GM21619 (cell line): ENCODE data around the gene RPS19BP1.

Source experiments
- ATAC-seq: cut with Tn5 transposase; IDR thresholded peaks from one replicate; pipeline ENCODE4 v1.9.1; 2021; ENCODE audit not compliant: unreplicated experiment

Gene RPS19BP1, protein sequence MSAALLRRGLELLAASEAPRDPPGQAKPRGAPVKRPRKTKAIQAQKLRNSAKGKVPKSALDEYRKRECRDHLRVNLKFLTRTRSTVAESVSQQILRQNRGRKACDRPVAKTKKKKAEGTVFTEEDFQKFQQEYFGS

DNA sequence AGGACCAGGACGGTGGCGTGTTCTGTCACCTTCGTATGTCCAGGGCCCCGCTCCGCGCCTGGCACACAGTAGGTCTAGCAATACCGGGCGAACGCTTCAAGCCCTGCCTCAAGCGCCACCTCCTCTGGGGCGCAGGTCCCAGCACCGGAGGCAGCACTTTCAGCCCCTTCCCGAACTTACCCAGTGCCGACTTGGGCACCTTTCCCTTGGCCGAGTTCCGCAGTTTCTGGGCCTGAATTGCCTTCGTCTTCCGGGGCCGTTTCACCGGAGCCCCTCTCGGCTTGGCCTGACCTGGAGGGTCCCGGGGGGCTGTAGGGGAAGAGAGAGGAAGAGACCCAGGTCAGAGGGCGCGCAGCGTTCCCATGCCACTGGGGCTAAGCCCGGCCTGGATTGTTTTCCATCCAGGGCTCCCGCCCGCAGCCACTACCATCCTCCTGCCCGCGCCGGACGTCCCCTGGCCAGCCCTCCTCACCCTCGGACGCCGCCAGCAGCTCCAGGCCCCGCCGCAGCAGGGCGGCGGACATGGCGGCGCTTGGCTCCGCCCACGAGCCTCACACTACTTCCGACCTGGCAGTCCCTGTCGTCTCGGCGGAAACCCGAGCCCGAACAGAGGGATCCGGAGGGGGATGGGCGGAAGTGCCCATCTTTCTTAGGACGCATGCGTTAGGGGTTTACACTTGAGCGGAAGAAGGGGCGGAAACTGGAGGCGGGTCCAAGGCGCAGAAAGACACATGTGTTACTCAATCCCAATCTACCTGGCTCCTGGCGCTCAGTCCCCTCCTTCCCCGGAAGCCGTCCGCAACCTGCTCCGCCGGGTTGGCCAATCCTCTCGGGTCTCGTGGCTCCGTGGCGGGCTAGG lies at the start of gene RPS19BP1:
Gene RPS19BP1 (minus strand): TSS at position 534 of the 859 bp plus-strand sequence. CDS start 10 bp downstream, at position 524.
- peak; percentile 74 for ATAC-seq

DNA sequence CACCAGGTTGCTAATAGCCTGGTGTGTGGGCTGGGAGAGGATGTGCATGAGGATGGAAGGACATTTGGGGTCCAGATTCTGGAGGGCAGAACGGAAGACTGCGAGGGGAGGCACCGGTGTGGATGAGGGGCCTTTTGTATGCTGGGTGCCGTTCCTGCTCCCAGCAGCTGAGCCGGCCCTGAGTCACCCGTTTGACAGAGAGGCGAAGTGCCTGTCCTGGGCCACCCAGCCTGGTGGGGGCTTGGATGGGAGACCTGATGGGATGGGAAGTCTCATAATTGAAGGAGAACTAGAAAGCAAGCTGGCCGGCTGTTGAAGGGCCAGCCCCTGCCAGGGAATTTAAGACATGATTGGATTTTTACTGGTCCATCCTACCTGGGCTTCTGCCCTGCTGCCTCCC lies 48.8 kb upstream of the RPS19BP1 start:
- no peak for ATAC-seq

DNA sequence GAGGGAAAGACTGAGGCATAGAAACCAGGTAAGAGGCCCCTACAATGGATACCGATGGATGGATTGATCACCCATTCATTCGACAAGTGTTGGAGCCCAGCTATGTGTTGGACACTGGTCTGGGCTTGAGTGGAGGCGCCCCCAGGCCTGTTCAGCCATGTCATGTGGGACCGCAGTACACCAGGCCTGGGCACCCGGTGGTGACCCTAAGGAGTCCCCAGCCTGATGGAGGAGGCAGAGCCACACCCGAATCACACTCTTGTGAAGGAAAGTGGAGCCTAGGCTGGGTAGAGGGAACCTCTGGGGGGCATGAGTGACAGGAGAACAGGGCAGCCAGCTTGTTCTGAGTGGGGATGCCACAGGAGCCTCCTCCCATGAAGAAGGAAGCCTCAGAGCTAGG lies 48.2 kb upstream of the RPS19BP1 start:
- no peak for ATAC-seq

DNA sequence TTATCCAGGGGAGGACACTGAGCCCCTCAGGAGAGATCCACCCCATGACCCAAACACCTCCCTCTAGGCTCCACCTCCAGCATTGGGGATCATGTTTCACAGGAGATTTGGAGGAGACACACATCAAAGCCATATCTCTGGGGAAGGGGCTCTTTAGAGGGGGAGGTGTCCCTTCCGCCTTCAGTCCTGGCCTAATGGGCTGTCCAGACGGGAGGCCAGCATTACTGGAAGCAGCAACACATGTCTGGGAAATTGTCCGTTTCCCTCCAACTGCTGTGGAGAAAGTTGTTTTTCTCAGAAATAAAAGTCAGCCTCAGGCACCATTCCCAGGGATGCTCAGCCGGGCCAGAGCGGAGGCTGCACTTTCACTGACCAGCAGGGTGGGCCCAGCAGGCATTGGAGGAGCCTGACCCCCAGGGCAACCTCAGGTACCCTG lies 47.5 kb upstream of the RPS19BP1 start:
- no peak for ATAC-seq

DNA sequence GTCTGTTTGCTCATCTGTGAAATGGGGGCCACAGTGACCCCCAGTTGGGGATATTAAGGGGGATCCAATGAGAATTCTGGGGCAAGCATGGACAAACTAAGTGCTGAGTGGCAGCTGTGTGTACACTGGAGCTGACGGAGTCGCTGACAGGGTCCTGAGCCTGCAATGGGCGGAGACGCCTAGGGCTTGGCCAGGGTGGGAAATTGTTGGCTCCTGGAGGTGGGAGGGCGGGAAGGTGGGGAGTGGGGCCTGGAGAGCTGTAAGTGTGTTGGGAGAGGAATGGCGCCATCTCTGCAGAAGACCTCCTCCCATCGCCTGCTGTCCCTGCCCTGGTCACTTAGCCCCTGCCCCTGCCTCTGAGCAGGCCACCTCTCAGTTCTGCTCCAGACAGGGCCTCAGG lies 45.4 kb upstream of the RPS19BP1 start:
- no peak for ATAC-seq

DNA sequence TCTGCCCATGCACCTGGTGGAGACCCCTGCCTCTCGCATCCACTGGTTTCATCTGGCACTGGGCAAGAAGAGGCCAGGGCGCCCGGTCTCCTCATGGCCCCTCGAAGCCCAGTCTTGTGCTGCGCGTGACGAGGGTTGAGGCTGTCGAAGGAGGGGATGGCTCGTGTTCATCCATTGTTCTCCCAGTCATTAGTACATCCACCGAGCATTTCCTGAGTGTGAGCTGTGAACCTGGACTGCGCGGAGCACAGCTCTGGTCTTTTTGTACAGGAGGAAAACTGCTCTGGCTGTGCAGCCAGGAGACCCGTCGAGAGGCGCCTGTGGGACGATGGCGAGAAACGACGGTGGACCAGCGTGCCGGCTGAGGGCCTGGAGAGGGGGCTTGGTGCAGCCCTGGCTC lies 44.8 kb upstream of the RPS19BP1 start:
- no peak for ATAC-seq

DNA sequence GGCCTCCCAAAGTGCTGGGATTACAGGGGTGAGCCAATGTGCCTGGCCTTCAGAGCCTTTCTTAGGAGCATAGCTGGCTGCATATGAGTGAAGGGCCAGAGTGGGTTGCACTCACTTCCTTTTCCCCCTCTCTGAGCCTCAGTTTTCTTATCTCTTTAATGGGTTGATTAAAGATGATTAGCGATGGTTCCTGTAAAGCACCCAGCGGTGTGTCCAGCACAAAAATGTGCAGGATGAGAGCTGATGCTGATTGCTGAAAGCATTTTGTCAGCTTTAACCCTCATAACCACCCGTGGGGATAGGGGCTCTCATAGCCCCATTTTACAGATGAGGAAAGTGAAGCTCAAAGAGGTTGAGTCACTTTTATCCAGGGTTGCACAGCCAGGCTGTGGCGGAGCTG lies 43.5 kb upstream of the RPS19BP1 start:
- ATAC-seq: no peak

DNA sequence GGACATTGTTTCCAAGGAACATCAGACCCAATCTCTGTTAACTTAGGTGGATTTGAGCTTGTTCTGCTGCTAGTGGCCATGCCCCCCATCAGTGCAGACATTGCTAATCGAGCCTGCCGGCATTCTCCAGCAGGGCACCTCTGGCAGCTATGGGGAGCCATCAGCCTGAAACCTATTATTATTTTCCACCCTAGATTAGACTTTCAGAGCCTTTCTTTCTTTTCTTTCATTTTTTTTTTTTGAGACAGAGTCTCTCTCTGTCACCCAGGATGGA lies 42.9 kb upstream of the RPS19BP1 start:
- no peak for ATAC-seq

DNA sequence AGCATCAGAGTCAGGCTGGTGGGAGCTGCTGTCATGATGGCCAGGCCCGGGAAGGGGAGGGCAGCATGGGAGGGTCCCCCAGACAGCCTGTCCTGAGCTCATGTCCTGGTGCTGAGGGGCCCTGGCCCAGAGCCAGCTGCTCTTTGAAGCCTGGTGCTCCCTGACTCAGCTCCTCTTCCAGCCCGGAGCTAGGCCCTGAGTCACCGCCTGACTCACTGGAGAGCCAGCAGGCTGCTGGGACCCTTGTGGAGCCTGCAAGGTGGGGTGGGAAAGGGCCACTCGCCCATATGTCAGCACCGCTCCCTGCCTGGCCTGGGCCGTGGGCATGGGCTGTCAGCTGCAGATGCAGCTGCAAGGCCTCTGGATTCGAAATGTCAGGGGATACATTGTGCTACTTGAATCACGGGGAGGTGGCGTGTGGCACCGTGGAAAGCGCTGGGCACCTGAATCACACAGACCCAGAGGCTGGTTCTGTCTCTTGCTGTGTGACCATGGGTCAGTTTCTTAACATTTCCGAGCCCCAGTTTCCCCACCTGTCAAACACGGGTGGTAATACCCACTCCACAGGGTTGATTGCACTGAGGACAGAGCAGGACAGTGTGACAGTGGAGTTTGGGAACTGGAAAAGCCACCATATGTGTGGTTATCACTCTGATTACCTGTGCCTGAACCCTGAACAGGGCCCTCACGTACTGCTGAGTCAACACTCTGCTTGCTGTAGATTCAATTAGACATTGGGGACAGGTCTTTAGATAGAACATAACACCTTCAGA lies 42.4 kb upstream of the RPS19BP1 start:
- ATAC-seq: no peak

DNA sequence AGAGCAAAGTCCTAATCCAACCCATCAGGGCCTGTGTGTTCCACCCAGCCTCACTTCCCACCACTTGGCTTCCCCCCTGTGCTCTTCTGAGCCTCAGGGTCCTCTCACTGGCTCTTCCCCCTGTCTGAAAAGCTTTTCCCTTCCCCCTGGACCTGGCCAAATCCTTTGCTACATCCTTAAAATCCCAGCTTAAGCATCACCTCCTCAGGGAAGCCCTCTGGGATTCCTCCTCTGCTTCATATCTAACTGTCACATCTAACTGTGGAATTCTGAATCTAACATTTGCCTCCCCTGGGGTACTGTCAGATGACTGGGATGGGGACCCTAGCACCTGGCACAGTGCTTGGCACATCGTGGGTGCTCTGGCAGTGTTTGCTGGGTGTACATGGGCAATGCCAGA lies 39.0 kb upstream of the RPS19BP1 start:
- no peak for ATAC-seq

DNA sequence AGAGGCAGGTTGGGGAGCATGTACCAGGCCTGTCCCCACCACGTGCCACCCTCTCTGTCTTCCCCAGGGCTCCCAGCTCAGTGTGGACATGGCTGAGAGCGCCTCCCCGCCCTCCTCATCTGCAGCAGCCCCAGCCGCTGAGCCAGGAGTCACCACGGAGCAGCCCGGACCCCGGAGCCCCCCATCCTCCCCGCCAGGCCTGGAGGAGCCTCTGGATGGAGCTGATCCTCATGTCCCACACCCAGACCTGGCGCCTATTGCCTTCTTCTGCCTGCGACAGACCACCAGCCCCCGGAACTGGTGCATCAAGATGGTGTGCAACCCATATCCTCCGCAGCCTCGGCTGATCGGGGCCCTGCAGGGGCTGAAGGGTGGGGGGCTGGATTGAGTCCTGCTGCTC lies 38.1 kb upstream of the RPS19BP1 start, which contains the start of gene CACNA1I:
Gene CACNA1I (plus strand): TSS at position 89 of the 400 bp plus-strand sequence. CDS start 0 bp downstream, at position 89.
- no peak for ATAC-seq

DNA sequence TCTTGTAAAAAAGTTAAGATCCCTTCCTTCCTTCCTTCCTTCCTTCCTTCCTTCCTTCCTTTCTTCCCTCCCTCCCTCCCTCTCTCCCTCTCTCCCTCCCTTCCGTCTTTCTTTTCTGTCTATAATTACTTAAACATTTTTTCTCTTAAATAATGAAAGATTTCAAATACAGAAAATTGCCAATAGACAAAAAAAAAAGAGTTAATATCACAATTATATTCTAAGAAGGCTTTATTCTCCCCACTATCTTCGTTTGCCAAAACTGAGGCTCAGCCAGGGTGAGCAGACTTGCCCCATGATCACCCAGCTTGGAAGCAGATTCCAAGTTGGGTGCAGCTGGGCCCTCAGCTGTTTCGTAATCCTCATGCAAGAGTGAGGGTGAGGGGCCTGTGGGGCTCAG lies 37.7 kb upstream of the RPS19BP1 start:
- no peak for ATAC-seq

DNA sequence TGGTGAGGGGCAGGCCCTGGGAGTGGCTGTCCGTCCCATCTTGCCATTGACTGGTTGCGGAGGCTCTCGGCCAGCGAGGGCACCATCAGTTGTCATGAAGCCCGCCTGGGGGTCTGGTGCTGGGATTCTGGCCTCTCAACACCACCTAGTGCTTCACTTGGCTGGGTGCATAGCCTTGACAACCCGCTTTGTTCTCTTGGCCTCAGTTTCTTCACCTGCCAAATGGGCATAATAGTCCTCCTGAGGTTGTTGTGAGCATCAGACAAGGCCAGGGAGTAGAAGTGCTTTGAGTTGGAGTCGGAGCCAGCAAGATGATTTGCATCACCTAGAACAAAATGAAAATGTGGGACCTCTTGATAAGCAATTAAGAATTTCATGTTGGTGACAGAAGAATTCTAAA lies 36.5 kb upstream of the RPS19BP1 start:
- ATAC-seq: no peak

DNA sequence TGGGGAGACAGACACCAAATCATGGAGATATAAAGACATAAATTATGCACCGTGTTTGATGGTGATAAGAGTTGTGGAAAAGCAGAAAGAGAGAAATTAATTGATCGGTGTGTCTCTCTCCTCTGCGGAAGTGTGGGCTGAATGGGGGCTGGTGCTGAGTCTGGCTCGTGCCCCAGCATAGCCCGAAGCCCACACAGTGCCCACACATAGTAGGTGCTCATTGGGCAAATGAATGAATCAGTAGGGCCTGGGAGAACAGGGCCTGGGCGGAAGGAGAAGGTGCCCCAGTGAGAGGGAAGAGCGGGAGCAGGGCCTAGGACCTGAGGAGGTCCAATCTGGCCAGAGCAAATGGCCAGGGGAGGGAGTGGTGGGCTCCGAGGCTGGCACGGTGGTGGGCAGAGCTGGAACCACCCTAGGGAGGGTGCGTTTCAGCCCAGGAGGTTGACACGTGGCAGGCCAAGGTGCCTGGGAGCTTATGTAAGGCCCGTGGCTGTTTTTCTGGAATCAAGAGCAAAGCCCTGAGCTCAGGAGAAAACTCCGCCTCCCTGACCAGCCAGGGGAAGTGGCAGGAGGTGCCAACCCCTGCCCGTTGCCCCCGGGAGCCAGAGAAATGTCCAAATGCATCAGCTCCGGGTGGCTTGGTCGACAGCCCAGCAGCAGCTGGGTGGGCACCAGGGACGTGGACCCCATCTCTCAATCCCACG lies 35.9 kb upstream of the RPS19BP1 start:
- no peak for ATAC-seq

DNA sequence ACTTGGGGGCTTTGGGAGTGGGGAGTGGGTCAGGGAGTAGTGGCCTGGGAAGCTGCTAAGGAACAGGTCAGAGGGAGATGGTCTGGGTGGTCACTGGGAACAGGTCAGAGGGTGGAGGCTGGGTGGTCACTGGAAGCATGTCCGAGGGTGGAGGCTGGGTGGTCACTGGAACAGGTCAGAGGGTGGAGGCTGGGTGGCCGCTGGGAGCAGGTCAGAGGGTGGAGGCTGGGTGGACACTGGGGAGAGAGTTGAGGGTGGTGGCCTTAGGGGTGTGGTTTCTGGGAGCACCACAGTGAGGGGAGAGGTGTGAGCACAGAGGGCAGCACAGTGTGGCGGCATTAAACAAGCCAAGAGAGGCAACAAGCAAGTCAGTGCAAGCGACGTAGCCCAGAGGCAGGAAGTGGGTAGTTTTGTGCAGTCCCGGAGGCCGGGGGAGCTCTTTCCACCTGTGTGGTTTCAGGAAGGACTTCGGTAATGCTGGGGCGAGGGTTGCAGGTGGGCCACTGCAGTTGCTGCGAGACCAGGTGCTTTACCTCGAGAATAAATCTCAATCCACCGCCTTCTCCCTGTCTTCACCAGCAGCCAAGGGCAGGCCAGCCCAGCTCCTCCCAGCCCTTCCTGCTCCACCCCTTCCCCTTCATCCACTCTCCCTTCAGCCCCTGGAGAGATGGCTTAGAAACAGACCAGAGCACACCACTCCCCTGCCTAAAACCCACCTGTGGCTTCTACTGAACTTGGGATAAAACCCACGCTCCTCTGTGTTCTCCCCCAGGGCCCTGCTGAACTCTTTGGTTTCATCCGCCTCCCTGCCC lies 34.8 kb upstream of the RPS19BP1 start:
- no peak for ATAC-seq

DNA sequence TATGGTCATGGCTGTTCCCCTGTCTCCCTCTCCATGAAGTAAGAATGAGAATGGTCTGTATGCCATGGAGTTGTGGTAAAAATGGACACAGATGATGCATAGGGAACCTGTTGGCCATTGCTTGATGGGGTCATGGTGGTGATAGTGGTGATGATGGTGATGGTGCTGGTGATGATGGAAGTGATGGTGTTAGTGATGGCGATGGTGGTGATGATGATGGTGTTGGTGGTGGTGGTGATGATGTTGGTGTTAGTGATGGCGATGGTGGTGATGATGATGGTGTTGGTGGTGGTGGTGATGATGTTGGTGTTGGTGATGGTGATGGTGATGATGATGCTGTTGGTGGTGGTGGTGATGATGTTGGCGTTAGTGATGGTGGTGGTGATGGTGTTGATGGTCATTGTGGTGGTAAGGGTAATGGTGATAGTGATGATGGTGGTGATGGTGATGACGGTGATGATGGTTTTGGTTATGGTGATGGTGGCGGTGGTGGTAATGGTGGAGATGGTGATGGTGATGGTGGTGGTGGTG lies 32.9 kb upstream of the RPS19BP1 start:
- ATAC-seq: no peak

DNA sequence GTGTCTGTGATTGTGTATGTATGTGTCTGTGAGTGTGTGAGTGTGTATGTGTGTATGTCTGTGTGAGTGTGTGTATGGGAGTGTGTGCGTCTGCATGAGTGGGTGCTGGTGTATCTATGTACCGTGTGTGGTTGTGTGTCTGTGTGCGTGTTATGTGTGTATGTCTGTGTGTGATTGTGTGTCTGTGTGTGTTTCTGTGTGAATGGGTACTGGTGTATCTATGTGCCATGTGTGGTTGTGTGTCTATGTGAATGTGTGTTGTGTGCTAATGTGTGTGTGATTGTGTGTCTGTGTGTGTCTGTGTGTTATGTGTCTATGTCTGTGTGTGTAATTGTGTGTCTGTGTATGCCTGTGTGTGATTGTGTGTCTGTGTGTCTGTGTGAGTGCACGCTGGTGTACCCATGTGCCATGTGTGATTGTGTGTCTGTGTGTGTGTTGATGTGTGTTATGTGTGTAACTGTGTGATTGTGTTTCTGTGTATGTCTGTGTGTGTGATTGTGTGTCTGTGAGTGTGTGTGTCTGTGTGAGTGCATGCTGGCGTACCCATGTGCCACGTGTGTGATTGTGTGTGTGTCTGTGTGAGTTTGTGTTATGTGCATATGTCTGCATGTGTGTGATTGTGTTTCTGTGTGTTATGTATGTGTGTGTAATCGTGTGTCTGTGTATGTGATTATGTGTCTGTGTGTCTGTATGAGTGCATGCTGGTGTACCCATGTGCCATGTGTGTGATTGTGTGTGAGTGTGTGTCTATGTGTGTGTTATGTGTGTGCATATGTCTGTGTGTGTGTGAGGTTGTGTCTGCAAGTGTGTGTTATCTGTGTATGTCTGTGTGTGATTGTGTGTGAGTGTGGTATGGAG lies 31.3 kb upstream of the RPS19BP1 start:
- ATAC-seq: no peak

DNA sequence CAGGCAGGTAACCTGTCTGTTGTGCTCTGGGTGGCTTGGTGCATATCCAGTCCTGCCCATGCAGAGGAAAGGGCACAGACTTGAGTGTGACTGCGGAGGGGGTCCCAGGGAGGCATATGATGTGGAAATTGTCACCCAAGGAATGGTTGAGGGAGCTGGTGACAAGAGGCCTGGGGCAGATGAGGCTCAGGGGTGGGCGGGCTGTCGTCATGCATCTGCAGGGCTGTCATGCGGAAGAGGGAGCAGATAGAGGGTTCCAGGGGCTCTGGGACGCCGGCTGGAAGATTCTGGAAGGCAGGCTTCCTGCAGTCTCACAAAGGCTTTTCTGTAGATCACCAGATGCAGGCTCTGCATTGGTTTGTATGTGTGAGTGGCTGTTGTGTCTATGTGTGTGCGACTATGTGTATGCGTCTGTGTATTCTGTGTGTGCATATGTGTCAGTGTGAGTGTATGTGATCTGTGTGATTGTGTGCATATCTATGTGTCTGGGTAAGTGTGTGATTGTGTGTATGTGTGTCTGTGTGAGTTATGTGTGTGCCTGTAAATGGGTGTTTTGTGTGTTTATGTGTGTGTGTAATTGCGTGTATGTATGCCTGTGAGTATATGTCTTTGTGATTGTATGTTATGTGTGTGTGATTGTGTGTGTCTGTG lies 30.4 kb upstream of the RPS19BP1 start:
- no peak for ATAC-seq

DNA sequence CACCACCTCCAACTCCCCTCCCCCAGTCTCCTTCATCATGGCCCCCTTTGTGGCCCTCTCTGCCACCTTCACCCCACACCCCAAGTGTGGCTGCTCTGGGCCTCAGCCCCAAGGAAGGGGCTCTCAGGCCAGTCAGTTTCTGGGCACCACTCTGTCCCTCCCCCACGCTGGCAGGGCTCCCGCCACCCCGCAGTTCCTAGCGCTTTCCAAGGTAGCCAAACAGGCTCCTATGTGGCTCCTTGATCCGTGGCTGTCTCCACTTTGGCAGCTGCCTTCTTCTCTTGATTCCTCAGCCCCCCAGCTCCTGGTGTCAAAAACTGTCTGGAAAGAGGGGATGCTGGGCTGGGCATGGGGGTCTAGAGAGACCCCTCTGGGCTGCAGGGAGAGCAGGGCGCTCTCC lies 27.6 kb upstream of the RPS19BP1 start:
- ATAC-seq: no peak
